M059J (cell line): ENCODE measurements around the gene SMAD2. TPM values are rescaled to one million over a fixed set of nuclear protein-coding genes. Genes with fewer than 3 reads are reported as not detected.
"Not testable (repeated sequence)": the region's sequence is repeated elsewhere in the genome, so short reads cannot be mapped to it uniquely, and the experiment has no call there.

Experiments
- DNase-seq: peaks from one replicate; pipeline ENCODE4 v3.0.0-alpha.2; 2012; ENCODE audit warnings: low read depth
- total RNA-seq: library from RNA; depleted of rRNA; stranded (reverse); fragments of >200 nt; shearing (Covaris generic); gene quantifications from 2 replicates; pipeline ENCODE4 v1.2.3, GENCODE V29; 2014

The SMAD2 gene
- total RNA-seq, 1 experiment from 2014 or later = 171 TPM

DNA sequence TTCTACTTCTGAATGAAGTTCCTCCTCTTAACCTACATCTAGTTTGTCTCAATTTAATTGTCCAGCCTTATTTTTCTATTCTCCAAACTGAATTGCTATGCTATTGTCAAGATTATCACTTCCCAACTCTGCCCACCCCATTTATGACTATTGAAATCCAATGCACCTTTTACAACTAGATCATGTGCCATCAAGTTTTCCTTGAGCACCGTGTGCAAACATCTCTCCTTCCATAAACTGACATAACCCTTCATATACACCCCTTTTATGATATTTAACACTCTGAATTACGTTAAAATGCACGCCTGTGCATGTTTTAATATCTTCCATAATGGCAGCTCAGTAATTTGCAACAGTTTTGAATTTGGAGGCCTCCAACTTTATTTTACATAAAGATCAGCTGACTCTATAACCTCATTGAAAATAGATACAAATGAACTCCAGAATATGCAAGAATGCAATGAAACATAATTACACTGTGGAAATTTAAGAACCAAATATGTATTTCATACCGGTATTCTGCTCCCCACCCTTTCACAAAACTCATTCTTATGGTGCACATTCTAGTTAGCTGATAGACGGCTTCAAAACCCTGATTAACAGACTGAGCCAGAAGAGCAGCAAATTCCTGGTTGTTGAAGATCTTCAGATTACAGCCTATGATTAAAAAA lies 85.5 kb downstream of the SMAD2 start:
- DNase-seq = no peak

DNA sequence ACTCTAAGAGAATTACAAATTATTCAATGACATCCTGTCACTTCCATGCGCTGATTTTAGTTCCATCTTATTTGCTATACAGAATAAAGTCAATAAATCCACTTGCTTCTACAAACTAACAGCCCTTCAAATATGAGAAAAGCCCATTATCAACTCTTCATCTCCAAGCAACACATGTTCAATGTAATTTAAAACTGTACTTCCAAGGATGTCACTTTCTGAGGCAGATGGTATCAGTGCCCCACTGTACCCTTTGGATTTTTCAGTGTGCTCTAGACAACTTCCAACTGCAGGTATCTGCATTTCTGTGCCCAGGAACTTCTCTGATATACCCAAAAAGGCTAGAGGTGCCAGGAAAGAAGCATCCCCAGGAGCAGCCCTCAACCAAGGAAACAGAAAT lies 87.6 kb downstream of the SMAD2 start:
- DNase-seq = no peak

DNA sequence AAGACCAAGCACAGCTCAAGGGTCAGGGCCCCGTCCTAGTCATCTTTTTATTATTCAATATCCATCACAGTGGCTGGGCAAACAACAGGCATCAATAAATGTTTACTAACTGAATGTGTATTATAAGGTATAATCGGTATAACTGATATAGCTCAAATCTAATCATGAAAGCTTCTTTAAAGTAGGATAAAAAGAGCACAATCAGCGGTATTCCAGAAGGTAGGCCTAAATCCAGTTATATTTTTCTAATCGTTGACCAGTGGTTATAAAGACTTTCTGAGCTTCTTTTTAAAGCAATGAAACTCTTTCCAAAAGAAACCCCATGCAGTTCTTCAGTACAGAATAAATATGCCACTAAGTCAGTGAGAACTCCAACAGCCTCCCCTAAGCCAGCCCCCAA lies 92.1 kb downstream of the SMAD2 start:
- no peak for DNase-seq

DNA sequence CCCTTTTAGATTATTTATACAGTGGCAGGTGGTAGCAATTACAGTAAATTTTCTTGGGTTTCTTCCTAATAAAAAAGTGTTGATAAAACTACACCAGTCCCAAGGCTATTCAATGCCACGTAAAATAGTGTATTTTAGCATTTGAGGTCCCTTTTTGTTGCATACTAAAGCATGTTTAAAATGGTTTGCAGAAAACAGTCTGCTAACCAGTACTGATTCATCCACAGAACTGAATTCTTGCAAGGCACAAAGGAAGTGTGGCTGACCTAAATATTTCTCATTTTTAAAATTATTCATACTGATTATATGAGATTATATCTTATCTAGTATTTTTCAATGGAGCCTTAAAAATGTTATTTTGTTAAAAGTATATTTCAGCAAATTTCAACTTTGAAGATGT lies 98.1 kb downstream of the SMAD2 start:
- DNase-seq = no peak

- DNase-seq = no peak
Measured at GRCh38 chr18:47831351-47831750, 99.1 kb downstream of the SMAD2 start.

GRCh38 chr18:47830772-47831171 lies 99.7 kb downstream of the SMAD2 start:
- DNase-seq = no peak

DNA sequence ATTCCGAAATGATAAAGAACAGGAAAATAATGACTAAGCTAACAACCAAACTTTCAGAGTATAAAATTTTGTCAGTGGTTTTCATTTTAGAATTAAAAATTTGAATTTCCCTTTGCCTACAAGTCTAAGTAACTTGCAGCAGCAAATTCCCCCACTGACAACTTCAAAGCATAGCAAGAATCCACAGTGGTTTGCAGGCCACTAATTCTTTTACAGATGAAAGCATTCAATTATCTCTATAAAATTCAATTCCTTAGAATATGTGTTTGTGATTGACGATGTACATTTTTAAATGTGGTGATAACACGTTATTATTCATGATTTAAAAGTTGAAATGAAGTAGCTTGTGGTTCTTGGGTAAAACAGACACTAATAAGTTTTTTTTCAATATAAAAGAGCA lies 100.6 kb downstream of the SMAD2 start:
- no peak for DNase-seq

DNA sequence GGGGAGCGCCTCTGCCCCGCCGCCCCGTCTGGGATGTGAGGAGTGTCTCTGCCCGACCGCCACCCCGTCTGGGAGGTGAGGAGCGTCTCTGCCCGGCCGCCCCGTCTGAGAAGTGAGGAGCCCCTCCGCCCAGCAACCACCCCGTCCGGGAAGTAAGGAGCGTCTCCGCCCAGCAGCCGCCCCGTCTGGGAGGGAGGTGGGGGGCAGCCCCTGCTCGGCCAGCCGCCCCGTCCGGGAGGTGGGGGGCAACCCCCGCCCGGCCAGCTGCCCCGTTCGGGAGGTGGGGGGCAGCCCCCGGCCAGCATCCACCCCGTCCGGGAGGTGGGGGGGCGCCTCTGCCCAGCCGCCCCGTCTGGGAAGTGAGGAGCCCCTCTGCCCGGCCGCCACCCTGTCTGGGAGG lies 102.4 kb downstream of the SMAD2 start:
- not testable (repeated sequence) for DNase-seq

- DNase-seq = no peak
Measured at GRCh38 chr18:47826157-47827074, 104.0 kb downstream of the SMAD2 start.

DNA sequence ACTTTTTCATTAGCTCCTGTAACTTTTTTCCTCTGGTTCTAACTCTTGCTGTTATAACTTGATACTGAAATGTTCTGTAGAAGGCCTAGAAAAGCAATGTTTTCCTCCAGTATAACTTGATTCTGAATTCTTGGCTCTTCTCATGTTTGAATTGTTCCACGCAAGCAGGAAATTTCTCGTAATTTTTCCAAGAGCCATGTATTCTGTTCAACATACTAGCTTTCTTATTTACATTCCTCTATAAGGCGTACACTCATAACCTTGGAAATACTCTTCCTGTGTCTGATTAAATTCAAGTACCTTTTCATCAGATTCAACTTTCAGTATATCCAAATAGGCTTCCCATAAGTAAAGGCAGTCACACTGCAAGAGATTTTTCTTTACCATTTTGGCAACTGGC lies 109.1 kb downstream of the SMAD2 start:
- no peak for DNase-seq

GRCh38 chr18:47817795-47818077 lies 112.7 kb downstream of the SMAD2 start:
- DNase-seq = no peak

DNA sequence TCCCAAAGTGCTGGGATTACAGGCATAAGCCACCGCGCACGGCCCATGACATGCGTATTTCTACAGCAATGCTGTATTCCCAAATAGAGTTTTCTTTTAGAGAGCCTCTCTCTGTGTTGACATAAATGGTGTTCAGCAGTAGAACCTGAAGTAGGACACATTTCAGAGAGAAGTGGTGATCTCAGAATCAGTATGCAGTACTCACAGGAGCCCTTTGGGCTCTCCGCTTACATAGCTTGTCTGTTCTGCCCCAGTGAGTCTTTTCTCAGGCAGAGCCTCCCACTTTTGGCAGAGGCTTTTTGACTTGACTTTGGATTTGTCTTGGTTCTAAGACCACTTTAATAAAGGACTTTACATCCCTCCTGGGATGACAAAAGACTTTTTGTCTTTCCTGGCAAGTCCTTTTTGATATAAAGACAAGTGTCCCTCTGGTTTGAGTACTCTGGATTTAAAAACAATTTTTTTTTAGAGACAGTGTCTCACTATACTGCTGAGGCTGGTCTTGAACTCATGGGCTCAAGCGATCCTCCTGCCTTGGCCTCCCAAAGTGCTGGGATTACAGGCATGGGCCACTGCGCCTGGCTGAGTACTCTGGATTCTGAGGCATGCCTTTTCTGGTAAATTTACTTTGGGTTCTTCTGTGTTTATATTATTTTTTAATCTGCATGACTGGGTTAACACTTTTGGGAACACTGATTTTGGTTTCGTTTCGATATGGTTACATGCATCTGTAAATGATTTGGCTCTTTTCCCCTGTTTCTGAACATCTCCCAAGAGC lies 113.3 kb downstream of the SMAD2 start:
- peak; percentile 11 for DNase-seq

DNA sequence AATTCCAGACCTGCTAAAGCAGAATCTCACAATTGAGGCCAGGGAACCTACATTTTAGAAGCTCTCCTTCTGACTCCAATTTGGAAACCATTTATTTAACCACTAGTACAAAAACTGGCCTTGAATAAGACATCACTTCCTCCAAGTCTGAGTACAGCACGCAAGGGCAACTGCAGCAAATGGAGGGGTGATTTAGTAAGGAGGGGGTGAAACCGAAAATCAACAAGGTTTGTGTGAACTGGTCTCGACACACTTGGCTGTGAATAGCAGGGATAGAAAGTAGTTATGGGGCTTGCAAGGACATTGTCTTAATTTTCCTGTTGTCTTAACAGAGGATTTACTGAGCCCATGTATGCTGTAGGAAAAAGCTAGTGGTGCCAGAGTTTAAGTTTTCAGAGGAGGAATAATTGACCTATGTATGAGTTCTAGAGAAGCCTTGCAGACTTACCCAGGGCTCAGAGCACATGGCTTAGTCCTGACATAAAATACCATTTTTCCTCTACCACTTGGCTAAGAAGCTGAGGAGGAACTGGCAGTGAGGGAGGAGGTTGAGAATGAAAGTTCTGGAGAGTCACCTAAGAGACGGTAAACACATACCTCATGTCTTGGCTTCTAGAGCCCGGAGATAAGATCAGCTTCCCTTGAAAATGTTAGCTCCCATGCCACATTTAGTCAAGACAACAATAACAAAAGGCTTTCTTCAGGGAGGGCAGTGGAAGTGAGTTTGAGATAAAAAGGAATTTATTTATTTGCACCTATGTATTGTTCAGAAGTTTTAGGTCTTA lies 114.8 kb downstream of the SMAD2 start:
- DNase-seq = peak; percentile 45

GRCh38 chr18:47809420-47809819 lies 121.0 kb downstream of the SMAD2 start:
- no peak for DNase-seq

- DNase-seq = no peak
Measured at GRCh38 chr18:47802802-47803201, 127.7 kb downstream of the SMAD2 start.

GRCh38 chr18:47801817-47802216 lies 128.6 kb downstream of the SMAD2 start:
- no peak for DNase-seq

DNA sequence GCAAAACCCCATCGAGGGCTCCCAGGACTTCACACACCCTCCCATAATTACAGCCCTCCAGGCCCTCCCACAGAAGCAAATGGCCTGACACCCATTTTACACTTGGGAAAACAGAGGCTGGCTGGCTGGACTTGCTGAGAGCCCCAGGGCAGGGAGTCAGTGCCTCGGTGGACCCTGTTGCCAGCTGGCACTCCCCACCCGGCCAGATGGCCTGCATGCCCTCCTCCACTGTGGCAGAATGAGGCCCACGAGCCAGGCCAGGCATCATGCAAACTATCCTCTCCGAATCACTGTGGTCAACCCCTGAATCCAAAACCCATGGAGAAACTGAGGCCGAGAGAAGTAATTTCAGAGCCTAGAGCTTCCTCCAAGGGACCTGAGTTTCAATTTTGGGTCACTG lies 129.7 kb downstream of the SMAD2 start:
- no peak for DNase-seq

DNA sequence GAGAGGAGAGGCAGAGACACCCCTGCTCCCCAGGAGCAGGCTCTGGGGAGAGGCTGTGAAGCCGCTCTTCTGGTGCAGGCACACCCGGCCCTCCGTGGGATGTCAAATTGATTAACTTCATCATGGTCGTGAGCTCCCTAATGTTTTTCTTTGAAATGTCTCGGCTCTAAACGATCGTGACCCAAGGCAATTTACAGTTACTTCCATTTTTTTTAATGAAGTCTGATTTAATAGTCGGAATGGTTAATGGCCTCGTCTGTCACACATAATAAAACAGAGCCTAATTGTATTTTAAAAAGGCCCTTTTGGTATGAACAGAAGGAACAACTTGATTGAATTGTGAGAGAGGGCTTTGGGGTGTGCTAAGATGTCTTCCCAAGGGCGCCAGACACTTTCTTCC lies 130.2 kb downstream of the SMAD2 start:
- no peak for DNase-seq

GRCh38 chr18:47799376-47799775 lies 131.1 kb downstream of the SMAD2 start:
- DNase-seq = no peak

DNA sequence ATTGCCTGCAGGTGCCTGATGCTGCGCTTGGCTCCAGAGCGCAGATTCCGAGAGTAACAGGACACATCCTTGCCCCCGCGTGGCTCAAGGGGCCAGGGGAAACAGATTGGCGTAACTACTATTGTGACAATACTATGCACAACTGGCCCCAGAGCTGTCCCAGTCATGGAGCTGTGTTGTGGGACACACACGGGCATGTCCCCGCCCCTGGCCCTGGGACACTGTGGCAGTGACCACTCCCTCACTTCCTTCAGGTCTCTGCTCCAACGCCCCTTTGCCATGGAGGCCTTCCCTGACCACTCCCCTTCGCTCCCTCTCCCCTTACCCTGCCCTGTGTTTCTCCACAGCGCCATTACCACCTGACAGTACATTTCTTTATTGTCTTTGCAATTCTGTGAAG lies 132.1 kb downstream of the SMAD2 start:
- DNase-seq = no peak

- no peak for DNase-seq
Measured at GRCh38 chr18:47797126-47797525, 133.3 kb downstream of the SMAD2 start.

GRCh38 chr18:47795434-47795814 lies 135.0 kb downstream of the SMAD2 start:
- DNase-seq = peak; percentile 10
